Erythroblast (primary cell): ENCODE measurements around the gene METRNL.

Source experiments
- DNase-seq, 2 experiments: peaks; one replicate each; lab custom pipeline; 2025; lab: John Stamatoyannopoulos, UW
- GATA1 ChIP-seq: IDR thresholded peaks from 2 replicates; pipeline ENCODE4 v1.6.1; 2011; ENCODE audit warnings: low read depth, mild to moderate bottlenecking, control low read depth, low read length, moderate library complexity
- POLR2A ChIP-seq: IDR thresholded peaks from 2 replicates; pipeline ENCODE4 v1.6.1; 2011; ENCODE audit warnings: mild to moderate bottlenecking, low read length

The METRNL gene

DNA sequence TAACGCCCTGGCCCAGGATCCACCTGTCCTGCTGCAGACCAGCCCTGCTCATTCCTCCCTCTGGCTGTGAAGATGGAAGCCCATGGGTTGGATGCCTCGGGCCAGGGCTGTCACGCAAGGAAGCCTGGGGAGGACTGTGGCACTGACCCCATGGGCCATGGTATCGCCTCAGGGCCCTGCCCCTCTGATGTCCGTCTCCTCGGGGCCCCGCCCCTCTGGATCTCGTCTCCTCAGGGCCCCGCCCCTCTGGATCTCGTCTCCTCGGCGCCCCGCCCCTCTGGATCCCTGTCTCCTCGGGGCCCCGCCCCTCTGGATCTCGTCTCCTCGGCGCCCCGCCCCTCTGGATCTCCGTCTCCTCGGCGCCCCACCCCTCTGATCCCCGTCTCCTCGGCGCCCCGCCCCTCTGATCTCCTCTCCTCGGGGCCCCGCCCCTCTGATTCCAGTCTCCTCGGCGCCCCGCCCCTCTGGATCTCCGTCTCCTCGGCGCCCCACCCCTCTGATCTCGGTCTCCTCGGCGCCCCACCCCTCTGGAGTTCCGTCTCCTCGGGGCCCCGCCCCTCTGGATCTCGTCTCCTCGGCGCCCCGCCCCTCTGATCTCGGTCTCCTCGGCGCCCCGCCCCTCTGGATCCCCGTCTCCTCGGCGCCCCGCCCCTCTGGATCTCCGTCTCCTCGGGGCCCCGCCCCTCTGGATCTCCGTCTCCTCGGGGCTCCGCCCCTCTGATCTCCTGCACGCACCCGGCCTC lies 24.0 kb downstream of the METRNL start:
- TF ChIP-seq POLR2A (no peak), GATA1 (no peak)
- DNase-seq = peak; percentile 59 to 69

DNA sequence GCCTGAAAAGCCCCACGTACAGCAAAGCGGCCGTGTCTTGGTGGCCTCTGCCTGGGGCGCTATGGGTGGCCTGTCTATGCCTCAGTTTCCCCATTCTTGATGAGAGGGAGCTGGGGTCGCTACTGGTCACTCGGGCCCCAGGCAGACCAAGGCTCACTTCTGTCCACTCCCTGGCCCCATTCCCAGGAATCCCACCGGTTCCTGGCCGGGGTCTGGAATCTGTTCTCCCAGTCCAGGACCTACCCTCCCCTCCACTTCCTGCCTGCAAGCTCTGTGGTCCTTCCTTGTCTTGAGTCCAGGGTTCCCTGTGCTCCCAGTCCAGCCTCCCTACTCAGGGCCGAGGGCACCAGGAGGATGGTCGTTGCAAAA lies 24.5 kb downstream of the METRNL start:
- TF ChIP-seq POLR2A (no peak), GATA1 (no peak)
- no peak for DNase-seq

DNA sequence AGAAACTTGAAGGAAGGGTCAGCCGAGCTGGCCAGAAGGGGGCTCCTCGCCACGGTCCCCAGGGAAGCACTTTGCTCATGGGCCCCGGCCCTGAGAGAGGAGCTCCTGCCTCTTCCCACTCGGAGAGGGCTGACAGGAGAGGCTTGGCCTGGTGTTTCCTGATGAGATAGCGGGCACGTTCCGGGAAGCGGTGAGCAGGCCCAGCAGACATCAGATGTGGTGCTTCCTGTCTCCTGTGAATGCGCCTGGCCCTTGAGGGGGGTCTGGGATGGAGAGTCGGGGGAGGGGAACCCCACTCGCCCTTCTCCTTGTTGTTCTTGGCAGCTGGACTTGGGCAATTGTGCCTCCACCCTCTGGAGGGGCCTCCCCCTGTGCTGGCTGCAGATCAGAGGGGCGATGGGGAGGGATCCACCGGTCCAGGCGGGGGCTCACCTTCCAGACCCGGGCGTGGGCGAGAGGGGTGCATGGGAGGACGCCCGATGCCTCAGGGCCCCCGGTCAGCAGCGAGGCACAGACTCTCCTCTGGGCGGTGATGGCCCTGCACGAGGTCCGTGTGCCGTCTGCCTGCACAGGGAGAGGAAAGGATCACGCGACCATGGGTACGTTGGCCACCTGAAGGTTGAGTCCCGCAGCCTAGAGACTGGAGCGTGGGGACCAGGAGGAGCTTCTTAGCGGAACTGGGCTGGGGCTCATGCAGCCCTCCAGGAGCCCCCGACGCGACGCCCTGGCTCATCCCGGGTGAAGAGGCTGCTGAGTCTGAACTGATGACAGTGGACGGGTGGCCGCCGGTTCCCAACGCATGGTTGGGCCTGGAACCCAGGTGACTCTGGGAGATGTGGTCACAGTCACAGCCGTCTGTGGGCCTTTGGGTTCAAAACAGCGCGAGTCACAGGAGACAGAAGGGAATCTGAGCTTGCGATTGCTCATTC lies 25.4 kb downstream of the METRNL start:
- TF ChIP-seq GATA1 (no peak), POLR2A (no peak)
- DNase-seq = no peak

DNA sequence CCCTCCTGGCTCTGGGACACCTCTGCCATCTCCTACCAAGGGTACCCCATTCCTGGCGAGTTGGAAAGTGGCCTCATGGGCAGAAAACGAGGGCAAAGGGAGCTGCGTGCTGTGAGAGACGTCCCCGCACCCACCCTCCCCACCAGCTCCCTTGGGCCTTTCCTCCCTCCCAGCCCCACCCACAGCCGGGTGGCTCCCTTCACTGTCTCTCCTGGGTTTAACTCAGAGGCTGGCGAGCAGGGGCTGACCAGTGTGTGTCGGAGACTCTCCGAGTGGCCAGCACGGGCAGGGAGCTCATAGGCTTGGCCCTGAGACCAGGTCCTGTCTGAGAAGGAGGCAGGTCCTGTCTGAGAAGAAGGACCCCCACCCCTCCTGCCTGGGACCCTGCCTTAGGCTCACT lies 26.1 kb downstream of the METRNL start:
- no peak for DNase-seq
- TF ChIP-seq POLR2A = no peak
- no peak for TF ChIP-seq GATA1

DNA sequence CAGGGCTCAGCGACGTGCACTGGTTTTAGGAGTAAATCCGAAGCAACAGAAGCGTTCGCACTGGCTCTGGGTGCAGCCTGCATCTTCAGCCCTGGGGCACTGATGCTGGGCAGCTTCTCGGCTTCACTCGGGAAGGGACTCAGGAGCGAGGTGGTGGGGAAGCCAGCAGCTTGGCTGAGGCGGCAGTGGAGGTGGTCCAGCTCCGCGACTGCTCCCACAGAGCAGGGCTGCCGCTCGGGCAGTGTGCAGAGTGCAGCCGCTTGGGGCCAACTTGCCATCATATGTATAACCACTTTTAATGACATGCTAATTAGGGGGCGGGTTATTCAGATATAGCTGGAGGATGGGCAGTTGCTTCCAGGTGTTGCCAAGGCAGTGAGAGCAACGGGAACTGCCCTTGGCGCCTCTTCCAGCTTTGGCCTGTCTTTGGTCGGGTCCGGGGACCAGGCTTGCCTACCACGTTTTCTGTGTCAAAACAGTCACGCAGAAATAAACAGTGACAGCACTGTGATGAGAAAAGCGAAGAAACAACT lies 26.7 kb downstream of the METRNL start:
- no peak for TF ChIP-seq POLR2A
- no peak for TF ChIP-seq GATA1
- DNase-seq = no peak

DNA sequence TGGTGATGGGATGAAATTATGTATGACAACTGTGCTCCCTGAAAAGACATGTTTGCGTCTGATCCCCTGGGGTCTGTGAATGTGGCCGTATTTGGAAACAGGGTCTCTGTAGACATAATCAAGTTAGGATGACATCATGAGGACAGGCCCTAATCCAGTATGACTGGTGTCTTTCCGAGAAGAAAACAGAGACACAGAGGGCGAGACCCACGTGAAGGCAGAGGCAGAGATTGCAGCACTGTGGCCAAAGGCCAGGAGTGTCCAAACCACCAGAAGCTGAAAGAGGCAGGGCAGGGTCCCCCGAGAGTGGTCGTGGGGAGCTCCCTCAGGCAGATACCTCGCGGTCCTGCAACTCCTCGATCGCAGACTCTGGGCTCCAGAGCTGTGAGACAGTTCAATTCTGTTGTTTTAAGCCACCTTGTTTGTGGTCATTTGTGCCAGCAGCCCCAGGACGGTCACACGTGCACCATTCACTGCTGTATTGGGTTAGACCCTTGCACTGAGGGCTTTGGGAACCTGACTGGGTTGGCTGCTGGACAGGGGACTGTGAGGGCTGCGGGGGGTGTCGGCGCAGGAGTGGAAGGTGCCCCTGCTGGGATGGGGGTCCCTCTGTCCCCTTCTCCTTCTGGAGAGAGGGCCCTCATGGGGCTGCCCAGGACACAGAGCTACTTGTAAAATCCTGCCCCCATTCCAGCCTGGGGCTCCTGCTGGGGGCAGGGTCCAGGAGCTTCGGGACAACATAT lies 27.7 kb downstream of the METRNL start:
- TF ChIP-seq POLR2A (no peak), GATA1 (no peak)
- DNase-seq = no peak

DNA sequence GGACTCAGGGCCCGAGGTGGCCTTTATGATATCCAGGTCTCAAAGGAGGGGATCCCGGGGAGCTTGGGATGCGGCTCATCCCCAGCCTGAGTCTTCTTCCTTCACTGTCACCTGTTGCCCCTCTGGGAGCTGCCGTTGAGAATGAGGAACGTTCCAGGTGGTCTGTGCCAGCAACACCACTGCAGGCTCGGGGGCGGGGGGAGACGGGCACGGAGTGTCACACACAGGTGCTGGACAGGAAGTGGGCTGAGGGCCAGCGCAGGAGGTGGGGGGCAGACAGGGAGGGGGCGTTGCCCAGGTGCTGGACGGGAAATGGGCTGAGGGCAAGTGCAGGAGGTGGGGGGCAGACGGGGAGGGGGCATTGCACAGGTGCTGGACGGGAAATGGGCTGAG lies 28.2 kb downstream of the METRNL start:
- no peak for TF ChIP-seq POLR2A
- no peak for TF ChIP-seq GATA1
- DNase-seq = no peak

DNA sequence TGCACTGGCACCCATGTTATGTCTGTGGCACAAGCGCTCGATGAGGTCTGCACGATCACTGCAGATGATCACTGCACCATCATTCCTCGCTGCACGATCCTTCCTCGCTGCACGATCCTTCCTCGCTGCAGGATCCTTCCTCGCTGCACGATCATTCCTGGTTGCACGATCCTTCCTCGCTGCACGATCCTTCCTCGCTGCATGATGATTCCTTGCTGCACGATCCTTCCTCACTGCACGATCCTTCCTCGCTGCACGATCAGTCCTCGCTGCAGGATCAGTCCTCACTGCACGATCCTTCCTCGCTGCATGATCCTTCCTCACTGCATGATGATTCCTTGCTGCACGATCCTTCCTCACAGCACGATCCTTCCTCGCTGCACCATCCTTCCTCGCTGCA lies 29.3 kb downstream of the METRNL start:
- TF ChIP-seq POLR2A (no peak), GATA1 (no peak)
- no peak for DNase-seq

DNA sequence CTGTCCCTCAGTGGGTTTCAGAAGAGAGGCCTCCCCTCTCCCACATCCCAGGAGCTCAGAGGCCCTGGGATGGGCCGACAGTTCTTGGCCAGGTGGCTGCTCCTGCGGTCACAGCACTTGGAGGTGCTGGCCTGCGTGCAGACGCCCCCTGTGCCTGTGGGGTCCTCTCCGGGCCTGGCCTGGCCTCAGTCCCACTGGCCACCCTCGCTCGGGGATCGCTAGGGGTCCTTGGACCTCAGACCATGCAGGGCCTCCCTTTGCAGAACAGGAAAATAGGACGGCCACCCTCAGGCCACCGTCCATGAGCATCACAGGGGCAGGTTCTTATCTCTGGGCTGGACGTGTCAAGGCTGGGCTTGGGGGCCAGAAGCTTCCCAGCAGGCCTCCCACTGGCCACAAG lies 30.0 kb downstream of the METRNL start:
- DNase-seq = no peak
- no peak for TF ChIP-seq GATA1
- TF ChIP-seq POLR2A = no peak

DNA sequence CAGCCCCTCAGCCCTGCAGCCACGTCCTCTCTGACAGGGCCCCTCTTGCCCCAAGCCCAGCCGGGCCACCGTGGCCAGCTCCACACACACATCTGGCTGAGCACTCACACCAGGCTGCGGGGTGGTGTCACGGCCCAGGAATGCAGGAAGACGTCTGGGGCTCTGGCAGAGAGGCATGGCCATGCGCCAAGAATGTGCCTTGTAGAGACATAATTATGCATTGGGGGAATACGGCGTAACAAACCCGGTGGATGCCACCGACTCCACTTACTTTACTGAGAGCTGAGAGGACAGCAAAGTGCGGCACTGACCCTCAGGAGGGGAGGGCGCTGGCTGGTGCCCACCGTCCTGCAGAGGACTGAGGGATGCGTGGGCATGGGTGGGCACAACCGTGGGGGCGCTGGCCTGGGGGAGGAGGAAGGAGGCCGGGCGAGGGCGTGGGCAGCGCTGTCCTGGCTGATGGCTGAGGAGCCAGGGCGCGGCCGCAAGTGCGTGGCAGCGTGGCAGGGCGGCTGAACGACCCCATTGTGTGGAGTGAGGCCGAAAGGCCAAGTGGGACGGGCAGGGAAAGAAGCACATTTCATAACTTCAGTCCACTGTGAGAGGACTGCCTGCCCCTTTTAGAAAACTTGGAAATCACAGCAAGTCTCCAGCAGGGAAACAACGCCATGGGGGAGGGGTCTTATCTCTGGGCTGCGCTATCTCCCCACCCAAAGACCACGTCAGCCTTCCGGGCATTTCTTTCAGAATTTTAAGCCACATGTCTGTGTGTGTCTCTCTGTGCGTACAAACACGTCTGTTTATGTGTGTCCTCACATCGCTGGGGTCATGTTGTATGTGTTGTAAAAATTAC lies 30.6 kb downstream of the METRNL start:
- TF ChIP-seq POLR2A = no peak
- TF ChIP-seq GATA1 = no peak
- no peak for DNase-seq

DNA sequence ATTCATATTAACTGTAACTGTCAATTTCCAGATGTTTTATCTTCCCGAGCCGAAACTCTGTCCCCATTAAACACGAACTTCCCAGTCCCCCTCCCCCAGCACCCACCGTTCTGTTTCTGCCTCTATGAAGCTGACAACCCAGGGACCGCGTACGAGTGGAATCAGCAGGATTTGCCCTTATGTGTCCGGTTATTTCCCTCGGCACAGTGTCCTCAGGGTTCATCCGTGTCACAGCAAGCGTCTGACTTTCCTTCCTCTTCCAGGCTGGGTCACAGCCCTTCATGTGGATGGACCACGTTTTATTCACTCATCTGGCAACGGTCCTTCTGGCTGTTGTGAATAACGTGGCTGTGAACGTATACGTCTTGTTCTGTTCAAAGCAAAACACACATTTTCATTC lies 31.3 kb downstream of the METRNL start:
- TF ChIP-seq GATA1 = no peak
- no peak for TF ChIP-seq POLR2A
- no peak for DNase-seq

DNA sequence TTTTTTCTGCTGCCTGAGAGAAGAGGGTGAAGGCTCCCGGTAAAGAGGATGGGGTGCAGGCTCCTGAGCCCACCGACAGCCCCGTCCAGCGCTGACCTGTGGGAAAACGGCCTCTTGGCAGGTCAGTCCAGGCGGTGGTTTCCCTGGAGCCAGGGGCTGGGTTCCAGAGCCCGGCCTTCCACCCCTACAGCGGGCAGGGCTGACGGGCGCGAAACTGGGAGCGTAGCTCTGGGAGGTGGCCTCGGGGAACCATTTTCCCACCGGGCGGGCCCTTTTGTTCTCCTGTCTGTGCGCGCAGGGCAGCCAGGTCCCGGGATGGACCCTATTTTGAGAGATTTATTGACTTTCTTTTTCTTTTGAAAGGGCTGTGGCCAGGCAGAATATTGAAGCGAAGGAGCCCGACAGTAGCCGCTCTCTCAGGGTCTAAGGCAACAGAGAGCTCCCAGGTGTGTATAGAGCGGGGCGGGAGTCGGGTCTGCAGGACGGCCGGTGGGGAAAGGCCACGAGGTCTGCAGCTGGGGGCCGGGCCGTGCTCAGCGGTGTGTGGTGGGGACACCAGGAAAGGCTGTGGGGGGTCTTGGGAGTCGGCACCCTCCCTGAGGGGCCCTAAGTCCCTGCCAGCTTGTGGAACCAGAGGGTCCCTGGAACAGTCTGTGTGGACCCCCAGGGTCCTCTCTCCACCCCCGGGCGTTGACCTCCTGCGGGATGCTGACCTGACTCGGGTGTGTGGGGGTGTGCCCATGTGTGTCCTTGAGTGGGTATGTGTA lies 32.3 kb downstream of the METRNL start:
- no peak for TF ChIP-seq POLR2A
- TF ChIP-seq GATA1 = no peak
- no peak for DNase-seq

DNA sequence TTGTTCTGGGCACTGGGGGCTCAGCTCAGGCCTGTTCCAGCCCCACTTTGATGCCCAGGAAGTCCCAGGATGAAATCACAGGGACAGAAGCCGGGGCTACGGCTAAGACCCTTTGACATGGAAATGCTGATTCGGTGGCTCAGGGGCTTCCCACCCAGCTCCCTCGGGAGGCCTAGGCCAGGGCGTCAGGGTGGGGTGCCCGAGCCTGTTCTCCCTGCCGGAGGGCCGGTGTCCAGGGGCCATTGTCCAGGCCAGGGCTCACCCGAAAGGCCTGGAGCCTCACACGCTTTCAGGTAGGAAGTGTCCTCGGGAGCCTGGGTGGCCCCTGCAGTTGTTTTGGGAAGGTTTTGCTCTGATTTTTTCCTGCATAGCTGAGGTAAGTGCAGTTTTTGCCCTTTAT lies 34.0 kb downstream of the METRNL start:
- no peak for TF ChIP-seq GATA1
- TF ChIP-seq POLR2A = no peak
- DNase-seq = no peak
